Astrocyte (in vitro differentiated cells and primary cell): Measurements from ENCODE around the gene SETD4. TPM values are rescaled to one million over a fixed set of nuclear protein-coding genes. Genes with fewer than 3 reads are reported as not detected.

ENCODE experiments used
- DNase-seq: peaks from one replicate; pipeline ENCODE4 v3.0.0-alpha.2; 2010; ENCODE audit warnings: low read depth
- FAIRE-seq: peaks from 2 replicates; lab custom pipeline; 2011; peaks lifted over from hg19 to GRCh38; lab: Jason Lieb, UNC
- H2AFZ ChIP-seq: 2 replicates; pipeline ENCODE4 v1.6.0; 2012; ENCODE audit warnings: low read depth, low read length, inconsistent platforms
- H3K27ac ChIP-seq: 2 replicates; pipeline ENCODE4 v1.5.1; 2011; ENCODE audit warnings: low read depth, low read length, inconsistent platforms
- H3K27me3 ChIP-seq: 2 replicates; pipeline ENCODE4 v1.6.0; 2011; ENCODE audit warnings: low read length, inconsistent platforms; ENCODE audit not compliant: insufficient read depth
- H3K36me3 ChIP-seq: 2 replicates; pipeline ENCODE4 v1.5.1; 2011; ENCODE audit warnings: low read length, inconsistent platforms; ENCODE audit not compliant: insufficient read depth
- H3K4me1 ChIP-seq: 2 replicates; pipeline ENCODE4 v1.5.1; 2011; ENCODE audit warnings: low read length, inconsistent platforms; ENCODE audit not compliant: insufficient read depth
- H3K4me2 ChIP-seq: 2 replicates; pipeline ENCODE4 v1.6.0; 2012; ENCODE audit warnings: low read length, inconsistent platforms
- H3K4me3 ChIP-seq: 2 replicates; pipeline ENCODE4 v1.5.1; 2011; ENCODE audit warnings: low read depth, mild to moderate bottlenecking, low read length, inconsistent platforms; ENCODE audit not compliant: insufficient read depth
- H3K79me2 ChIP-seq: 2 replicates; pipeline ENCODE4 v1.6.0; 2012; ENCODE audit warnings: mild to moderate bottlenecking, low read length, inconsistent platforms; ENCODE audit not compliant: insufficient read depth
- H3K9ac ChIP-seq: 2 replicates; pipeline ENCODE4 v1.6.0; 2012; ENCODE audit warnings: mild to moderate bottlenecking, low read length, inconsistent platforms
- H3K9me3 ChIP-seq: 2 replicates; pipeline ENCODE4 v1.5.1; 2012; ENCODE audit warnings: low read depth, mild to moderate bottlenecking, low read length, inconsistent platforms; ENCODE audit not compliant: insufficient read depth
- H4K20me1 ChIP-seq: 2 replicates; pipeline ENCODE4 v1.6.0; 2012; ENCODE audit warnings: low read length, inconsistent platforms; ENCODE audit not compliant: insufficient read depth
- H3K27ac Mint-ChIP-seq: one replicate; pipeline ENCODE4 v1.8.0; 2021; ENCODE audit warnings: mild to moderate bottlenecking, mixed read lengths; ENCODE audit not compliant: unreplicated experiment
- H3K27me3 Mint-ChIP-seq: one replicate; pipeline ENCODE4 v1.8.0; 2021; ENCODE audit warnings: low read depth, mixed read lengths; ENCODE audit not compliant: unreplicated experiment
- H3K36me3 Mint-ChIP-seq: one replicate; pipeline ENCODE4 v1.8.0; 2021; ENCODE audit warnings: low read depth, mixed read lengths; ENCODE audit not compliant: unreplicated experiment
- H3K4me1 Mint-ChIP-seq: one replicate; pipeline ENCODE4 v1.8.0; 2021; ENCODE audit warnings: low read depth, mixed read lengths; ENCODE audit not compliant: unreplicated experiment
- H3K4me3 Mint-ChIP-seq: one replicate; pipeline ENCODE4 v1.8.0; 2021; ENCODE audit warnings: mild to moderate bottlenecking, moderate library complexity, mixed read lengths; ENCODE audit not compliant: unreplicated experiment
- H3K9me3 Mint-ChIP-seq: one replicate; pipeline ENCODE4 v1.8.0; 2021; ENCODE audit warnings: mild to moderate bottlenecking, mixed read lengths; ENCODE audit not compliant: unreplicated experiment
- EZH2 ChIP-seq: IDR thresholded peaks from 2 replicates; pipeline ENCODE4 v1.6.1; 2012; ENCODE audit warnings: mild to moderate bottlenecking, low read length, inconsistent platforms; ENCODE audit not compliant: insufficient read depth
- total RNA-seq: library from RNA; stranded (reverse); gene quantifications from 2 replicates; pipeline ENCODE4 v1.2.1, GENCODE V29; 2021
- TF ChIP-seq, protein P1 (sequence below): IDR thresholded peaks from 2 replicates; pipeline ENCODE4 v1.5.1; 2011; ENCODE audit warnings: low read depth, mild to moderate bottlenecking, inconsistent platforms, low read length, moderate library complexity; ENCODE audit not compliant: insufficient read depth

SETD4 gene
- total RNA-seq, 1 donor from 2014 or later = 14.8 TPM

DNA sequence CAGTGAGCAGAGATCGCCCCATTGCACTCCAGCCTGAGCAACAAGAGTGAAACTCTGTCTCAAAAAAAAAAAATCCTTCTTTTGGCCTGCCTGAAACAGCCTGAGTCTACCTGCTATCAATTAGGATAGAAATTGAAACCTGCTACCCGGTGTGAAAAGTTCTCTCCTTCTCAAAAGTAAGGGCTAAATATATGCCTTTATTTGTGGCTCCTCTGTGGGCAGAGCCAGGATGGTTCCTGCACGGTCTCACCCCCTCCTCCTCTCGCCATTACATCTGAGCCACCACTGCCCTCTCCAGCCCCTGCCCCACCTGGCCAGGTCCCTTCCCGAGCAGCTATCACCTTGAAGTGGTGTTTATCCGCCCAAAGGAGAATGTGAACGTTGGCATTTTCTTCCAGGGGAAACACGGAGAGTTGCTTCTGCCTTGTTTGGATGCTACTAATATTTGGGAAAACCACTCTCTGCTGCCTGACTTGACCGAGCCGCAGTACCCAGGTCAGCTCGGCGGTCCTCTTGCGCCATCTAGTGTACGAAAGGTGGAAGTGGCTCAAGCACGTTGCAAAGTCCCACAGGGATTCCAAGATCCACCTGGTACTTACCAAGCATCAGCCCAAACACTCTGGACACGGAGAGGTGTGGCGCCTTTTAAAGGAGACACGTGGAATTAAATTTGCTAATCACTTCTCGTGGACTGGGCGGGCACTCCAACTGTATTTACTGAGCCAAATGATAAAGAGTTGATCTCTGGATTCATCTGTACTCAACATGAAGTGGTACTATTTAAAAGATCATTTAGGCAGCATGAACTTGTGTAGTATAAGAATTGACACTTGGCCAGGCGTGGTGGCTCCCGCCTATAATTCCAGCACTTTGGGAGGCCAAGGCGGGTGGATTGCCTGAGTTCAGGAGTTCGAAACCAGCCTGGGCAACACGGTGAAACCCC is 31.9 kb downstream of the SETD4 start:
- Histone ChIP-seq H3K4me2 (peak overlapping the region; percentile 23), H3K27ac (no peak overlapping the region), H3K4me3 (no peak overlapping the region), H3K9me3 (no peaks in the 10 kb centered on the region), H3K4me1 (no peaks in the 10 kb centered on the region), H3K36me3 (no peaks in the 10 kb centered on the region), H3K9ac (no peak overlapping the region), H3K27me3 (no peaks in the 10 kb centered on the region), H3K79me2 (no peaks in the 10 kb centered on the region), H2AFZ (peak overlapping the region; percentile 49), H4K20me1 (no peaks in the 10 kb centered on the region)
- TF ChIP-seq, protein P1, sequence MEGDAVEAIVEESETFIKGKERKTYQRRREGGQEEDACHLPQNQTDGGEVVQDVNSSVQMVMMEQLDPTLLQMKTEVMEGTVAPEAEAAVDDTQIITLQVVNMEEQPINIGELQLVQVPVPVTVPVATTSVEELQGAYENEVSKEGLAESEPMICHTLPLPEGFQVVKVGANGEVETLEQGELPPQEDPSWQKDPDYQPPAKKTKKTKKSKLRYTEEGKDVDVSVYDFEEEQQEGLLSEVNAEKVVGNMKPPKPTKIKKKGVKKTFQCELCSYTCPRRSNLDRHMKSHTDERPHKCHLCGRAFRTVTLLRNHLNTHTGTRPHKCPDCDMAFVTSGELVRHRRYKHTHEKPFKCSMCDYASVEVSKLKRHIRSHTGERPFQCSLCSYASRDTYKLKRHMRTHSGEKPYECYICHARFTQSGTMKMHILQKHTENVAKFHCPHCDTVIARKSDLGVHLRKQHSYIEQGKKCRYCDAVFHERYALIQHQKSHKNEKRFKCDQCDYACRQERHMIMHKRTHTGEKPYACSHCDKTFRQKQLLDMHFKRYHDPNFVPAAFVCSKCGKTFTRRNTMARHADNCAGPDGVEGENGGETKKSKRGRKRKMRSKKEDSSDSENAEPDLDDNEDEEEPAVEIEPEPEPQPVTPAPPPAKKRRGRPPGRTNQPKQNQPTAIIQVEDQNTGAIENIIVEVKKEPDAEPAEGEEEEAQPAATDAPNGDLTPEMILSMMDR = peak; percentile 96
- TF ChIP-seq EZH2 = no peak
- peak; percentile 37 for DNase-seq
- Mint-ChIP-seq H3K4me3 (no peak overlapping the region), H3K36me3 (peaks cover 6% of the 10 kb centered on the region), H3K4me1 (peaks cover 4% of the 10 kb centered on the region), H3K27me3 (no peaks in the 10 kb centered on the region), H3K27ac (peak overlapping the region; percentile 36), H3K9me3 (no peaks in the 10 kb centered on the region)
- FAIRE-seq = no peak

DNA sequence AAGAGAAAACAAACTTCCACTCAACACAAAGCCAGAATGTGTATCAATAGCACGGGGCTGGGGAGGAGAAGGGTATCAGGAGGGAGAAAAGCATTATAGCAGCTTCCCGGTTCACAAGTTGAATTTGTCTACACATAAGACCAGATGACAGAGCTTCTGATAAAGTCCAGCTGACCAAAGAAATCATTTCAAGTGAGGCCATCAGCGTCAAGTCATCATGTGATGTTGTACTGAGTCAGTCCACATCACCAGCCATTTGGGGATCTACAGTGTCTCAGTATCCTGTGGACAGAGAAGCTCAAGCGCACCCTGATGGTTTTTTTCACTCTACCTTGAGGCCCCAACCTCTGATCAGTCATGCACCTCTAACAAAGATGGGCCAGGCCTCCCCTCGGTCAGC is 33.0 kb downstream of the SETD4 start:
- Mint-ChIP-seq H3K9me3 (no peaks in the 10 kb centered on the region), H3K27ac (no peak overlapping the region), H3K4me1 (peaks cover 4% of the 10 kb centered on the region), H3K36me3 (peaks cover 6% of the 10 kb centered on the region), H3K4me3 (no peak overlapping the region), H3K27me3 (no peaks in the 10 kb centered on the region)
- no peak for TF ChIP-seq EZH2
- TF ChIP-seq, protein P1 = no peak
- Histone ChIP-seq H3K4me3 (no peak overlapping the region), H2AFZ (no peak overlapping the region), H3K79me2 (no peaks in the 10 kb centered on the region), H3K9ac (no peak overlapping the region), H3K27me3 (no peaks in the 10 kb centered on the region), H3K9me3 (no peaks in the 10 kb centered on the region), H3K4me2 (no peak overlapping the region), H3K27ac (no peak overlapping the region), H3K36me3 (no peaks in the 10 kb centered on the region), H3K4me1 (no peaks in the 10 kb centered on the region), H4K20me1 (no peaks in the 10 kb centered on the region)
- DNase-seq = peak; percentile 18
- FAIRE-seq = no peak

DNA sequence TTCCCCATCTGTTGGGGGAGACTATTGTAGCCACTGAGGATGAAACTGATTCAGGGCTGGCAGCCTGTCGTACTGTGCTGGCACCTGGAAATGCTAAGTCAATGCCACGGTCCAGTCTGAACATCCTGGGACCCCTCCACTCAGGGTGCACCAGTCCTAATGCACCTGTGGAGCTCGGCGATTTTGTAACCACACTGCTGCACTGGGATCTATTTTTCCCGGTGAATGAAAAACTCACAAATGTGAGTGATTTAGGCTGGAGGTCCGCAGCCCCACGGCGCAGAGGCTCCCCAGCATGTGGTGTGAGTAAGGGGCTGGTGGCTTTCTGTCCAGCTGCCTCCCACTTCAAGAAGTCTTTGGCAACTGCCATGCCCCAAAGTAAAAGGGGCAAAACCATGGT is 35.5 kb downstream of the SETD4 start:
- no peak for TF ChIP-seq EZH2
- TF ChIP-seq, protein P1 = no peak

More for the DNA sequence above, 35.5 kb downstream of the SETD4 start:
- no peak overlapping the region for H3K4me2 ChIP-seq
- Mint-ChIP-seq H3K27me3 (no peaks in the 10 kb centered on the region), H3K27ac (no peak overlapping the region), H3K36me3 (peaks cover 5% of the 10 kb centered on the region), H3K9me3 (no peaks in the 10 kb centered on the region), H3K4me3 (no peak overlapping the region), H3K4me1 (peaks cover 4% of the 10 kb centered on the region)
- no peaks in the 10 kb centered on the region for H3K79me2 ChIP-seq
- no peak overlapping the region for H3K9ac ChIP-seq
- no peak overlapping the region for H3K27ac ChIP-seq
- DNase-seq (no peak), FAIRE-seq (no peak)
- H3K9me3 ChIP-seq = no peaks in the 10 kb centered on the region
- H2AFZ ChIP-seq = no peak overlapping the region
- no peak overlapping the region for H3K4me3 ChIP-seq
- no peaks in the 10 kb centered on the region for H3K27me3 ChIP-seq
- no peaks in the 10 kb centered on the region for H3K36me3 ChIP-seq
- H3K4me1 ChIP-seq = no peaks in the 10 kb centered on the region
- no peaks in the 10 kb centered on the region for H4K20me1 ChIP-seq
